Activated CD4-positive, alpha-beta T cell treated with anti-CD3 and anti-CD28 coated beads, Interleukin-2, amount 10 ng/mL, durations not matched to agents 24 days and 14 days (primary cell): Measurements from ENCODE around the gene MCM7. TPM values are rescaled to one million over a fixed set of nuclear protein-coding genes. Genes with fewer than 3 reads are reported as not detected.
"Not testable (repeated sequence)": the region's sequence is repeated elsewhere in the genome, so short reads cannot be mapped to it uniquely, and the experiment has no call there.

Experiments
- DNase-seq: peaks from one replicate; pipeline ENCODE4 v3.0.0; 2022
- H3K27ac Mint-ChIP-seq: one replicate; pipeline ENCODE4 v1.8.0; 2022; ENCODE audit warnings: mild to moderate bottlenecking, mixed read lengths
- H3K27me3 Mint-ChIP-seq: one replicate; pipeline ENCODE4 v1.8.0; 2022; ENCODE audit warnings: mixed read lengths
- H3K36me3 Mint-ChIP-seq: one replicate; pipeline ENCODE4 v1.8.0; 2022; ENCODE audit warnings: low read depth, mild to moderate bottlenecking, mixed read lengths
- H3K4me1 Mint-ChIP-seq: one replicate; pipeline ENCODE4 v1.8.0; 2021; ENCODE audit warnings: mixed read lengths
- H3K4me3 Mint-ChIP-seq: one replicate; pipeline ENCODE4 v1.8.0; 2022; ENCODE audit warnings: mild to moderate bottlenecking, moderate library complexity, mixed read lengths
- H3K9me3 Mint-ChIP-seq: one replicate; pipeline ENCODE4 v1.8.0; 2021; ENCODE audit warnings: mixed read lengths
- intact Hi-C: fragments of 100-400 bp; cut with micrococcal nuclease; formaldehyde crosslinking; loops from one replicate; pipeline ENCODE4 v1.15.1; 2023
- total RNA-seq: library from RNA; stranded (reverse); gene quantifications from 2 replicates; pipeline ENCODE4 v1.2.3, GENCODE V29; 2022

The MCM7 gene
- total RNA-seq = 464 and 469 TPM in 2 replicates

GRCh38 chr7:100101016-100101862 is at the start of gene MCM7, which contains the start of gene AP4M1:
MCM7 (minus strand) TSS chr7:100101397; CDS start chr7:100101294, 103 bp downstream.
AP4M1 (plus strand) TSS chr7:100101643; CDS start chr7:100101715, 72 bp downstream.
- no peaks in the 10 kb centered on the region for H3K9me3 Mint-ChIP-seq
- H3K4me1 Mint-ChIP-seq = peaks cover 35% of the 10 kb centered on the region
- no peaks in the 10 kb centered on the region for H3K27me3 Mint-ChIP-seq
- peak within 1 kb of the TSS; percentile 94 for H3K4me3 Mint-ChIP-seq
- H3K27ac Mint-ChIP-seq = peak within 1 kb of the TSS; percentile 94
- peaks cover 46% of the 10 kb centered on the region for H3K36me3 Mint-ChIP-seq
- DNase-seq = peak; percentile 99
- intact Hi-C loops = loop anchor here (1.0 to 2.0 kb wide), 7 partner anchors 12 to 751 kb away; partner anchors contain the start of genes CNPY4, LAMTOR4, SLC12A9 and TAF6

- DNase-seq = peak; percentile 100
- Mint-ChIP-seq H3K4me1 (peaks cover 33% of the 10 kb centered on the region), H3K9me3 (no peaks in the 10 kb centered on the region), H3K27ac (peak within 1 kb of the TSS; percentile 99), H3K4me3 (peak within 1 kb of the TSS; percentile 99), H3K36me3 (peaks cover 26% of the 10 kb centered on the region), H3K27me3 (no peaks in the 10 kb centered on the region)
- intact Hi-C loops = loop anchor here (1.0 to 5.0 kb wide), 4 partner anchors 10 to 279 kb away; partner anchors contain the start of genes AP4M1, MCM7, MEPCE and TRAPPC14
Measured at GRCh38 chr7:100148559-100149328, 47.5 kb upstream of the MCM7 start, which contains the start of gene LAMTOR4. LAMTOR4 (plus strand) TSS chr7:100148918; CDS start chr7:100148973, 55 bp downstream.

- intact Hi-C loops = loop anchor here (1.0 to 5.0 kb wide), 4 partner anchors 10 to 279 kb away; partner anchors contain the start of genes AP4M1, MCM7, MEPCE and TRAPPC14
- Mint-ChIP-seq H3K36me3 (peaks cover 22% of the 10 kb centered on the region), H3K27ac (peak overlapping the region; percentile 99), H3K4me3 (peak overlapping the region; percentile 99), H3K27me3 (no peaks in the 10 kb centered on the region), H3K4me1 (peaks cover 29% of the 10 kb centered on the region), H3K9me3 (no peaks in the 10 kb centered on the region)
- DNase-seq = no peak
Measured at GRCh38 chr7:100148225-100148558, 47.0 kb upstream of the MCM7 start.

- H3K27me3 Mint-ChIP-seq = no peaks in the 10 kb centered on the region
- no peak overlapping the region for H3K4me3 Mint-ChIP-seq
- no peaks in the 10 kb centered on the region for H3K9me3 Mint-ChIP-seq
- DNase-seq = no peak
- peaks cover 16% of the 10 kb centered on the region for H3K36me3 Mint-ChIP-seq
- intact Hi-C loops = loop anchor here (5.0 kb wide), 1 partner anchor 280 kb away; the partner anchor contains the start of genes MEPCE and ZCWPW1
- H3K27ac Mint-ChIP-seq = no peak overlapping the region
- peaks cover 25% of the 10 kb centered on the region for H3K4me1 Mint-ChIP-seq
Measured at GRCh38 chr7:100147278-100147677, 46.1 kb upstream of the MCM7 start.

GRCh38 chr7:100146350-100146749 is 45.2 kb upstream of the MCM7 start:
- DNase-seq, H3K9me3 Mint-ChIP-seq, H3K36me3 Mint-ChIP-seq, H3K27me3 Mint-ChIP-seq, H3K27ac Mint-ChIP-seq, H3K4me3 Mint-ChIP-seq: not testable (repeated sequence)
- peaks cover 21% of the 10 kb centered on the region for H3K4me1 Mint-ChIP-seq
- intact Hi-C loops = loop anchor here (5.0 kb wide), 1 partner anchor 281 kb away; the partner anchor contains the start of genes MEPCE and ZCWPW1

GRCh38 chr7:100142461-100142860 is 41.3 kb upstream of the MCM7 start:
- no peak overlapping the region for H3K4me3 Mint-ChIP-seq
- H3K36me3 Mint-ChIP-seq = no peaks in the 10 kb centered on the region
- intact Hi-C loops = no loop called here
- peaks cover 15% of the 10 kb centered on the region for H3K4me1 Mint-ChIP-seq
- no peak overlapping the region for H3K27ac Mint-ChIP-seq
- DNase-seq = no peak
- H3K9me3 Mint-ChIP-seq = no peaks in the 10 kb centered on the region
- no peaks in the 10 kb centered on the region for H3K27me3 Mint-ChIP-seq

- intact Hi-C loops = no loop called here
- no peak for DNase-seq
- Mint-ChIP-seq H3K27me3 (no peaks in the 10 kb centered on the region), H3K4me1 (peaks cover 15% of the 10 kb centered on the region), H3K9me3 (no peaks in the 10 kb centered on the region), H3K27ac (no peak overlapping the region), H3K36me3 (no peaks in the 10 kb centered on the region), H3K4me3 (no peak overlapping the region)
Measured at GRCh38 chr7:100141555-100141949, 40.4 kb upstream of the MCM7 start.

GRCh38 chr7:100137851-100138760 is 36.9 kb upstream of the MCM7 start:
- H3K27ac Mint-ChIP-seq = peak overlapping the region; percentile 52
- H3K4me3 Mint-ChIP-seq = no peak overlapping the region
- no peaks in the 10 kb centered on the region for H3K27me3 Mint-ChIP-seq
- DNase-seq = peak; percentile 69
- H3K9me3 Mint-ChIP-seq = no peaks in the 10 kb centered on the region
- H3K4me1 Mint-ChIP-seq = peaks cover 17% of the 10 kb centered on the region
- H3K36me3 Mint-ChIP-seq = no peaks in the 10 kb centered on the region
- intact Hi-C loops = no loop called here

- Mint-ChIP-seq H3K9me3 (no peaks in the 10 kb centered on the region), H3K27ac (no peak overlapping the region), H3K27me3 (no peaks in the 10 kb centered on the region), H3K4me3 (no peak overlapping the region), H3K4me1 (peaks cover 18% of the 10 kb centered on the region), H3K36me3 (no peaks in the 10 kb centered on the region)
- DNase-seq = peak; percentile 91
- intact Hi-C loops = no loop called here
Measured at GRCh38 chr7:100132697-100133151, 31.5 kb upstream of the MCM7 start.

- no peak overlapping the region for H3K4me3 Mint-ChIP-seq
- H3K36me3 Mint-ChIP-seq = no peaks in the 10 kb centered on the region
Measured at GRCh38 chr7:100132126-100132525, 30.9 kb upstream of the MCM7 start.

DNA sequence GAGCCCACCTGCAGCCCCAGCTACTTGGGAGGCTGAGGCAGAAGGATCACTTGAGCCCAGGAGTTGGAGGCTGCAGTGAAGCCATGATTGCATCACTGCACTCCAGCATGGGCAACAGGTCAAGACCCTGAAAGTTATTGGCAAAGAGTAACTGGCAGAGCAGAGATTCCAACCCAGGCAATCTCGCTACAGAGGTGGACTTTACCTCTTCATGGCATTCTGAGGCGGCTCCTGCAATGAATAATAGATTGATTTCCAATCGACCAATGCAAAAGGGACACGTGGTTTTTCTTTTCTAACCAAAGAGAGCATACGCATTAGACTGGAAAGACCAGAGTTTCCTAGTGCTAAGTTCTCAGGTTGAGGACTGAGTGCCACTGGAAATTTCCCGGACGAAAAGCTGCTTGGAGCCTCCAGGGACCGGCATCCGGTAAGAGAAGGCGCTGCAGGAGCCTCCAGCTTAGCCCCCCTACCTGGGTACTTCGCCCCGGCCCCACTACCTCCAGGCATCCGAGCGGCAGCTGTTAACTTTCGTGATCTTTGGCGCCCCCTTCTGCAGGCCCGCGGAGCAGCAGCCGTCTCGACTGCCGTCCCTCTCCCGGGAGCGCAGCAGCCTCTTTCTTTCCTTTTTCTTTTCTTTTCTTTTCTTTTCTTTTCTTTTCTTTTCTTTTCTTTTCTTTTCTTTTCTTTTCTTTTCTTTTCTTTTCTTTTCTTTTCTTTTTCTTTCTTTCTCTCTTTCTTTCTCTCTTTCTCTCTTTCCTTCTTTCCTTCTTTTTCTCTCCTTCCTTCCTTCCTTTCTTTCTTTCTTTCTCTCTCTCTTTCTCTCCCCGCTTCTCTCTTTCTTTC is 29.6 kb upstream of the MCM7 start:
- Mint-ChIP-seq H3K27me3 (no peaks in the 10 kb centered on the region), H3K36me3 (no peaks in the 10 kb centered on the region), H3K4me1 (peaks cover 19% of the 10 kb centered on the region), H3K9me3 (no peaks in the 10 kb centered on the region), H3K4me3 (peak overlapping the region; percentile 63), H3K27ac (no peak overlapping the region)
- DNase-seq = peak; percentile 96
- intact Hi-C loops = loop anchor here (1.0 kb wide), 2 partner anchors 137 to 213 kb away; no protein-coding TSS in a partner anchor

More at GRCh38 chr7:100132126-100132525, 30.9 kb upstream of the MCM7 start:
- Mint-ChIP-seq H3K27me3 (no peaks in the 10 kb centered on the region), H3K27ac (no peak overlapping the region), H3K9me3 (no peaks in the 10 kb centered on the region), H3K4me1 (peaks cover 16% of the 10 kb centered on the region)
- intact Hi-C loops = no loop called here
- DNase-seq = no peak

GRCh38 chr7:100130220-100130607 is 29.0 kb upstream of the MCM7 start:
- H3K36me3 Mint-ChIP-seq, DNase-seq, H3K27ac Mint-ChIP-seq, H3K27me3 Mint-ChIP-seq, H3K9me3 Mint-ChIP-seq, H3K4me3 Mint-ChIP-seq: not testable (repeated sequence)
- intact Hi-C loops = loop anchor here (1.0 kb wide), 1 partner anchor 136 kb away; no protein-coding TSS in a partner anchor
- peaks cover 22% of the 10 kb centered on the region for H3K4me1 Mint-ChIP-seq
